Transverse colon (tissue), 4 donors: ENCODE results near the gene DGUOK. TPM values are rescaled to one million over a fixed set of nuclear protein-coding genes. Genes with fewer than 3 reads are reported as not detected.
A peak's percentile ranks its signal among the peaks of the same experiment; 100 is the strongest.
"Not testable (repeated sequence)": the region's sequence is repeated elsewhere in the genome, so short reads cannot be mapped to it uniquely, and the experiment has no call there.

Experiments used
- DNase-seq: peaks from one replicate; pipeline ENCODE4 v3.0.0-alpha.2; 2019
- H3K27ac ChIP-seq, 4 donors: fragments of 200-600 bp; sonication (generic); 2 replicates each; pipeline ENCODE4 v1.5.1; 2016 to 2018; ENCODE audit warnings: inconsistent platforms in 4 of 4
- H3K27me3 ChIP-seq: fragments of 200-600 bp; sonication (generic); 2 replicates; pipeline ENCODE4 v1.5.1; 2017; ENCODE audit warnings: inconsistent platforms
- H3K36me3 ChIP-seq, 4 donors: fragments of 200-600 bp; sonication (generic); 2 replicates each; pipeline ENCODE4 v1.5.1; 2017 to 2019; ENCODE audit warnings: inconsistent platforms in 4 of 4
- H3K4me1 ChIP-seq, 4 donors: fragments of 200-600 bp; sonication (generic); 2 replicates each; pipeline ENCODE4 v1.5.1; 2017 to 2020; ENCODE audit warnings: inconsistent platforms in 4 of 4
- H3K4me3 ChIP-seq, 4 donors: fragments of 200-600 bp; sonication (generic); 1 replicate in 1 of 4; 2 replicates in 3 of 4; pipeline versions ENCODE4 v1.5.1 to v1.6.1; 2017 to 2019; ENCODE audit warnings: inconsistent platforms in 4 of 4
- H3K9me3 ChIP-seq, 2 donors: fragments of 200-600 bp; sonication (generic); 2 replicates each; pipeline ENCODE4 v1.5.1; 2017 to 2019; ENCODE audit warnings: inconsistent platforms in 2 of 2
- CTCF ChIP-seq, 5 experiments: fragments of 200-600 bp in 3 of 5; fragments of 450-650 bp in 2 of 5; sonication (generic) in 3 of 5; IDR thresholded peaks; 1 replicate in 2 of 5; 2 replicates in 3 of 5; pipeline ENCODE4 v1.5.1; 2016 to 2017; ENCODE audit warnings: antibody characterized with exemption in 5 of 5, inconsistent platforms in 3 of 5, mild to moderate bottlenecking in 2 of 5, moderate library complexity in 1 of 5
- EP300 ChIP-seq: sonication (generic); formaldehyde crosslinking; IDR thresholded peaks from one replicate; pipeline ENCODE4 v1.6.1; 2017; ENCODE audit warnings: antibody characterized with exemption, low read depth
- POLR2A ChIP-seq: fragments of 450-650 bp; IDR thresholded peaks from one replicate; pipeline ENCODE4 v1.6.1; 2016; ENCODE audit warnings: antibody characterized with exemption, mild to moderate bottlenecking, moderate library complexity
- POLR2AphosphoS5 ChIP-seq, 3 donors: sonication (generic); formaldehyde crosslinking; IDR thresholded peaks; one replicate each; pipeline ENCODE4 v1.6.1; 2016; ENCODE audit warnings: antibody characterized with exemption in 3 of 3
- WGBS, 2 donors: methylation state at CpG; one replicate each; pipeline ENCODE4 v1.1.5; 2018; ENCODE audit warnings: low coverage in 1 of 2; 5-methylcytosine and 5-hydroxymethylcytosine counted together
- in situ Hi-C, 4 donors: fragments of 200-750 bp; cut with MboI; loops; one replicate each; pipeline versions ENCODE4 v1.15.0 to v1.15.1; 2017; ENCODE audit warnings: low sequenced_read_pairs in 3 of 4, low pct_ligation_motif_present in 1 of 4, low pct_unique_long_range_greater_than_20kb in 1 of 4
- intact Hi-C: fragments of 100-400 bp; cut with DNase I; formaldehyde crosslinking; loops from one replicate; pipeline ENCODE4 v1.15.1; 2023; ENCODE audit warnings: low total_unique reads
- total RNA-seq, 4 donors: library from RNA; depleted of rRNA; stranded (reverse); fragments of >200 nt; gene quantifications; one replicate each; pipeline ENCODE4 v1.1.0, GENCODE V29; 2016

Gene DGUOK
- total RNA-seq, 4 donors from 2014 or later = 27.3 to 49.7 (median 40.3) TPM

- Histone ChIP-seq H3K4me1 (no peaks in the 10 kb centered on the region), H3K36me3 (no peaks in the 10 kb centered on the region), H3K9me3 (no peaks in the 10 kb centered on the region), H3K27me3 (no peaks in the 10 kb centered on the region), H3K4me3 (no peak overlapping the region), H3K27ac (no peak overlapping the region)
- TF ChIP-seq CTCF (IDR thresholded peaks at IDR 0.05) (no peak), POLR2A (no peak), EP300 (no peak), POLR2AphosphoS5 (IDR thresholded peaks at IDR 0.05) (no peak)
- intact Hi-C loops = no loop called here
- WGBS, 2 donors = 37 to 87% methylated on average over 3 to 4 of the region's 4 CpGs
- in situ Hi-C loops = no loop called here
- no peak for DNase-seq
Observed at GRCh38 chr2:73886357-73886756, 40.3 kb upstream of the DGUOK start.

DNA sequence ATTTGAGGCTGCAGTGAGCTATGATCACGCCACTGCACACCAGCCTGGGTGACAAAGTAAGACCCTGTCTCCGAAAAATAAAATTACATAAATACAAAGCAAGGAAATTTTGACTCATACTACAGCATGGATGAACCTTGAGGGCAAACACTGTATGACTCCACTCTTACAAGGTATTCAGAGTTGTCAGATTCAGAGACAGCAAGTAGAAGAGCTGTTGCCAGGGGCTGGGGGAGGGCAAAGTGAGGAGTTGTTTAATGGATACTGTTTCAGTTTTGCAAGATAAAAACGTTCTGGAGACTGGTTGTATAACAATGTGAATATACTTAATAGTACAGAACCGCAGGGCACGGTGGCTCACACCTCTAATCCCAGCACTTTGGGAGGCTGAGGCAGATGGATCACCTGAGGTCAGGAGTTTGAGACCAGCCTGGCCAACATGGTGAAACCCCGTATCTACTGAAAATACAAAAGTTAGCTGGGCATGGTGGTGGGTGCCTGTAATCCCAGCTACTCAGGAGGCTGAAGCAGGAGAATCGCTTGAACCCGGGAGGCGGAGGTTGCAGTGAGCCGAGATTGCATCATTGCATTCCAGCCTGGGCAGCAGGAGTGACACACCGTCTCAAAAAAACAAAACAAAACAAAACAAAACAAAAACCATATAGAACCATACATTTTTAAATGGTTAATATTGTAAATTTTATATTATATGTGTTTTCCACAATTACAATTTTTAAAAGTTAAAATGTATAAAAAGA lies 38.9 kb upstream of the DGUOK start:
- DNase-seq, intact Hi-C loops, H3K27me3 ChIP-seq, H3K36me3 ChIP-seq, H3K9me3 ChIP-seq, H3K4me1 ChIP-seq, in situ Hi-C loops, H3K4me3 ChIP-seq: not testable (repeated sequence)
- H3K27ac ChIP-seq = peak overlapping the region in 1 of 4 donors; percentile 87
- WGBS, 2 donors = 74 to 82% methylated on average over 9 to 11 of the region's 11 CpGs

GRCh38 chr2:73888388-73888787 lies 38.3 kb upstream of the DGUOK start:
- Histone ChIP-seq H3K27ac (peak overlapping the region in 2 of 4 donors; percentile 87 to 89), H3K4me3 (no peak overlapping the region), H3K27me3 (no peaks in the 10 kb centered on the region), H3K36me3 (no peaks in the 10 kb centered on the region), H3K4me1 (peaks cover 0 to 3% (median 0%) of the 10 kb centered on the region in 4 donors), H3K9me3 (no peaks in the 10 kb centered on the region)
- in situ Hi-C loops (no loop called here), intact Hi-C loops (no loop called here)
- TF ChIP-seq EP300 = no peak
- TF ChIP-seq CTCF (IDR thresholded peaks at IDR 0.05) = no peak
- no peak for TF ChIP-seq POLR2A
- TF ChIP-seq POLR2AphosphoS5 (IDR thresholded peaks at IDR 0.05) = no peak
- no peak for DNase-seq
- WGBS, 2 donors = 52 to 66% methylated on average over 2 of the region's 2 CpGs

GRCh38 chr2:73889206-73889605 lies 37.5 kb upstream of the DGUOK start:
- DNase-seq = no peak
- Histone ChIP-seq H3K9me3 (no peaks in the 10 kb centered on the region), H3K36me3 (no peaks in the 10 kb centered on the region), H3K27me3 (no peaks in the 10 kb centered on the region), H3K4me1 (peaks cover 0 to 3% (median 0%) of the 10 kb centered on the region in 4 donors), H3K27ac (peak overlapping the region in 2 of 4 donors; percentile 87 to 89), H3K4me3 (no peak overlapping the region)
- in situ Hi-C loops (no loop called here), intact Hi-C loops (no loop called here)
- no peak for TF ChIP-seq POLR2A
- no peak for TF ChIP-seq CTCF (IDR thresholded peaks at IDR 0.05)
- TF ChIP-seq EP300 = no peak
- TF ChIP-seq POLR2AphosphoS5 (IDR thresholded peaks at IDR 0.05) = no peak
- 72 to 82% methylated on average over 5 of the region's 5 CpGs for WGBS, 2 donors
